GM19193 (cell line): ENCODE data around the gene AKT1S1.

Source experiments
- POLR2A ChIP-seq: IDR thresholded peaks from 4 replicates; pipeline ENCODE4 v1.6.1; 2011; ENCODE audit not compliant: insufficient read depth, insufficient read length; ENCODE audit errors: extremely low read depth

AKT1S1 gene

DNA sequence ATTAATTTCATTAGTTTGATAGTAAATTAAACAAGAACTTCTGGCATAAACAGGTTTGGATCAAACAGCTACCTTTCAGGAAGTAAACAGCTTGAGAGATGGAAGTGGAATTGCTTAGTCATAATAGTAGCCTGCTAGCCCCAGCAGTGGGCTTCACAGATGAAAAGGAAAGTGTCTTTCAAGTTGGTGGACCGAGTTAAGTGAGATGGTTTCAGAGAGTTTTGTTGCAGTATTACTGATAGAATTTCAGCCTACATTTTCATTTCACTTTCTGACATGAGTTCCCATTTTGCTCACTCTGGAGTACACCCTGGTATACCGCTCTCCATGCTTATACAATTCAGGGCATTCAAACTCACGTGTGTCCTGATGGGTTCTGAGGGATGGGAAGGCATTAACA is 28.2 kb downstream of the AKT1S1 start:
- no peak for TF ChIP-seq POLR2A

- no peak for TF ChIP-seq POLR2A
Measured at GRCh38 chr19:49847731-49848696, 29.1 kb downstream of the AKT1S1 start.

- TF ChIP-seq POLR2A, result no peak
Measured at GRCh38 chr19:49846408-49846807, 30.7 kb downstream of the AKT1S1 start.

- TF ChIP-seq POLR2A, result no peak
Measured at GRCh38 chr19:49845414-49845813, 31.7 kb downstream of the AKT1S1 start.

- TF ChIP-seq POLR2A, result no peak
Measured at GRCh38 chr19:49844138-49845095, 32.7 kb downstream of the AKT1S1 start.

GRCh38 chr19:49843265-49843664 is 33.9 kb downstream of the AKT1S1 start:
- no peak for TF ChIP-seq POLR2A

DNA sequence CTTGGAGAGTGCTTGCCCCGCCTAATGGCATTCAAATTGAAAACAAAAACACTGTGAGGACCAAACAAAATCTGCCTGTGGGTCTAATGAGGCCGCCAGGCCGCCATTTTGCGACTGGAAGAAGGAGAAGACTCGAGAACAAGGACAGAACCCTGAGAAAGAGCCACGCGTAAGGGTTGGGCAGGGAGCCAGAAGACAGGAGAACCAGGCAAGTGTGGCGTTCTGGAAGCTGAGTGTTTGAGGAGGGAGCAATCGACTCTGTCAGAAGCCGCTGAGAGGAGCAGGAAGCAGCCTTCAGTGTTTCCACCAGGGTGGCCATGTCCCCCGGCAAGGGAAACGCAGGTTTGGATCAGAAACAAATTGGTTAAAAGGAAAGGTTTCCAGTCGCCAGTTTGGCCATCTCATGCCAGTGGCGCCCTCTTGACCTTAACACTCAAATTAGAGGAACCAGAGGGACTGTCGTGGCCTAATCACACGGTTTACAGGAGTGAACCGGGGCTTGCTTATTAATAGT is 36.4 kb downstream of the AKT1S1 start:
- TF ChIP-seq POLR2A, result no peak

GRCh38 chr19:49840321-49840720 is 36.8 kb downstream of the AKT1S1 start:
- TF ChIP-seq POLR2A, result no peak

DNA sequence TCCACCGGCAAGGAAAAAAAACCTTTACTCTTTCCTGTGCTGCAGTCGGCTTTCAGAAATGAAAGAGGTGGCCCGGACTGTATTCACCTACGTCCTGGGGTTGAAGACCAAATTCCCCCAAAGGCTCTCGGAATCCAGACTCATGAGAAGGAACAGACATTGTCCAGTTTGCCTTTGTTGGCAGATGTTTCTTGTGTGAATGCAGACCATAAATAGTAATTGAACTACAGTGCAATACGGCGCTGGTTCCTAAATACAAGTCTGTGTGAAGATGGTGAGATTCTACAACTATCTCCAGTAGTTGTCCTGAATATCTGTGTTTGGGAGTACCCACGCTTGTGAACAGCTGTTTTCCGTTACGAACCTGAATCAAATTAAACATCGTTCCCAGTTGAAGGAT is 37.4 kb downstream of the AKT1S1 start:
- TF ChIP-seq POLR2A, result no peak

- TF ChIP-seq POLR2A, result no peak
Measured at GRCh38 chr19:49838885-49839588, 38.1 kb downstream of the AKT1S1 start.

DNA sequence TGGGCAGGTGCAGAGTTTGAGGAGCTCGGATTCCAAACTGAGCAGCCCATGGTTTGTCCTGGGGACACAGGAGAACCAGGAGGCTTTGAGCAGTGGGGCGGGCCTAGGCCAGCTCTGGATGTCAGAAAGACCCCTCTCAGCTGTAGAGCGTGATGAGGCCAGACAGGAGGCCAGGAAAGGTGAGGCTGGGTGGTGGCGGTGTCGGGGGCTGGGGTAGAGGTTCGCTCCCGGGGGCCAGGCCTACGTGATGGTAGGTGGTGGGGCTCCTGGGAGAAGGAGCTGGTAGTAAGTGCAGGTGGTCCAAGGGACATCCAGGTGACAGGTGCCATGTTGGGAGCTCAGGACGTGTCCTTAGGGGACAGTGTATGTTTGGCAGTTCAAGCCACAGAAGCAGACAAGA is 39.7 kb downstream of the AKT1S1 start:
- no peak for TF ChIP-seq POLR2A

GRCh38 chr19:49837009-49837310 is 40.2 kb downstream of the AKT1S1 start:
- TF ChIP-seq POLR2A, result no peak

DNA sequence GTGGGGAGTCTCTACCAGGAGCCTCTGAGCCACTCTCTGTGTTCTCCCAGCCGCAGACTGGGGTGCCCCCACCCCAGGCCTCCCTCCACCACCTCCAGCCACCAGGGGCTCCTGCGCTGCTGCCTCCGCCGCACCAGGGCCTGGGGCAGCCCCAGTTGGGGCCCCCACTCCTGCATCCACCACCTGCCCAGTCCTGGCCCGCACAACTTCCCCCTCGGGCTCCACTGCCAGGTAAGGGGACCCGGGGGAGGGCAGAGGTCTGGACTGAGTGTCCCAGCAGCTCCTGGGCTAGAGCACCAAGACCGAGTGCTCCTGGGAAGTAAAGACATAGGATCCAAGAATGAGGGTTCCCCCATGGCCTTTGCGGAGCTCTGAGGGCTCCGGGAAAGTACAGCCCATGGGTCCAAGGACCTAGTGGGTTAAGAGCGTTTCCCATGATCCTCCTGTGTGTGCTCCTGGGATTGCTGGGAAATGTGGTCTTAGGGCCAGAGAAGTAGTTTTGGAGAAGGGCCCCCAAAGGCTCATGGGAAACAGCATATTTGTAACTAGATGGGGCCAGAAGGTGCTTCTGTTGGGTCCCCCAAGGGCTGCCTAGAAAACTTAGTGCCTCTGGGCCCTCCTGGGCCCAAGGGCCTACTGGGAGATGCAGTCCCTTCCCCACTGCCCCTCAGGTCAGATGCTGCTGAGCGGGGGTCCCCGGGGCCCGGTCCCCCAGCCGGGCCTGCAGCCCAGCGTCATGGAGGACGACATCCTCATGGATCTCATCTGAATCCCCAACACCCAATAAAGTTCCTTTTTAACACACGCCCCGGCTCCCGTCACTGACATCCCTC is 40.8 kb downstream of the AKT1S1 start:
- TF ChIP-seq POLR2A, result no peak

DNA sequence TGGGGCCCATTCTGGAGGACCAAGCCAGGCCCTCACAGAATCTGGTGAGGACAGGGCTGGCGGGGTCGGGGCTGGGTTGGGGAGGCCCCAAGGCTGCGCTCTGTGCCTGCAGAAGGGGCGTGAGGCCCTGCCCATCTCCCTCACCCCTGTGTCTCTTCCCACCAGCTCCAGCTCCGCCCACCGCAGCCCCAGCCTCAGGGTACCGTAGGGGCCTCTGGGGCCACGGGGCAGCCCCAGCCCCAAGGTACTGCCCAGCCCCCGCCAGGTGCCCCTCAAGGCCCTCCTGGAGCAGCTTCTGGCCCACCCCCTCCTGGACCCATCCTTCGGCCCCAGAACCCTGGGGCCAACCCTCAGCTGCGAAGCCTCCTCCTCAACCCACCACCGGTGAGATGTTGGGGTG is 41.6 kb downstream of the AKT1S1 start:
- no peak for TF ChIP-seq POLR2A
